HepG2 (cell line): ENCODE measurements around the gene CDK8.

Source experiments
- CTCF ChIP-seq: sonication (generic); formaldehyde crosslinking; IDR thresholded peaks from 2 replicates; pipeline ENCODE4 v1.5.0; 2020; ENCODE audit warnings: mild to moderate bottlenecking, missing genetic modification reagents, moderate library complexity
- E2F1 ChIP-seq: sonication (generic); formaldehyde crosslinking; IDR thresholded peaks from 2 replicates; pipeline ENCODE4 v1.5.0; 2020; ENCODE audit warnings: missing genetic modification reagents
- ELF4 ChIP-seq: sonication (generic); formaldehyde crosslinking; IDR thresholded peaks from 2 replicates; pipeline ENCODE4 v1.5.0; 2020; ENCODE audit warnings: missing genetic modification reagents, mild to moderate bottlenecking, moderate library complexity, borderline replicate concordance
- ELK4 ChIP-seq: sonication (generic); formaldehyde crosslinking; IDR thresholded peaks from 2 replicates; pipeline ENCODE4 v1.9.0; 2021; ENCODE audit warnings: missing genetic modification reagents, borderline replicate concordance
- EP300 ChIP-seq, 3 experiments: sonication (generic) in 1 of 3; formaldehyde crosslinking in 1 of 3; IDR thresholded peaks; 2 replicates each; pipeline versions ENCODE4 v1.5.1 to v1.6.1; 2011 to 2020; ENCODE audit warnings: low read depth in 2 of 3, low read length in 2 of 3, borderline replicate concordance in 1 of 3, improper control_type of control experiment in 1 of 3, mild to moderate bottlenecking in 1 of 3, missing genetic modification reagents in 1 of 3, moderate library complexity in 1 of 3
- JUN ChIP-seq: sonication (generic); formaldehyde crosslinking; IDR thresholded peaks from 2 replicates; pipeline ENCODE4 v1.4.0; 2020; ENCODE audit warnings: mild to moderate bottlenecking, missing genetic modification reagents
- SP2 ChIP-seq: sonication (generic); formaldehyde crosslinking; IDR thresholded peaks from 2 replicates; pipeline ENCODE4 v1.5.1; 2020; ENCODE audit warnings: mild to moderate bottlenecking, missing genetic modification reagents
- THAP9 ChIP-seq: sonication (generic); formaldehyde crosslinking; IDR thresholded peaks from 2 replicates; pipeline ENCODE4; 2020; ENCODE audit warnings: missing genetic modification reagents, mild to moderate bottlenecking, borderline replicate concordance
- ZBTB33 ChIP-seq: sonication (generic); formaldehyde crosslinking; IDR thresholded peaks from 2 replicates; pipeline ENCODE4 v1.4.0; 2020; ENCODE audit warnings: missing genetic modification reagents
- ZBTB43 ChIP-seq: sonication (generic); formaldehyde crosslinking; conservative IDR thresholded peaks from 2 replicates; pipeline ENCODE4 v1.4.0; 2020; ENCODE audit warnings: missing genetic modification reagents
- ZNF766 ChIP-seq: sonication (generic); formaldehyde crosslinking; IDR thresholded peaks from 2 replicates; pipeline ENCODE4 v1.5.0; 2020; ENCODE audit warnings: missing genetic modification reagents, borderline replicate concordance

GRCh38 chr13:26326562-26326961 lies 72.6 kb downstream of the CDK8 start:
- TF ChIP-seq ELK4 (CRISPR knock-in tag), result no peak
- no peak for TF ChIP-seq ELF4 (CRISPR knock-in tag)
- TF ChIP-seq E2F1 (CRISPR knock-in tag), result no peak
- no peak for TF ChIP-seq ZNF766
- TF ChIP-seq ZBTB33 (CRISPR knock-in tag), result no peak
- no peak for TF ChIP-seq SP2
- TF ChIP-seq JUN, result no peak
- no peak for TF ChIP-seq CTCF
- TF ChIP-seq ZBTB43 (CRISPR knock-in tag), result no peak
- TF ChIP-seq THAP9 (CRISPR knock-in tag), result no peak
- TF ChIP-seq EP300 (IDR thresholded peaks at IDR 0.05; ENCODE audit: low read depth in 2 of 2, low read length in 2 of 2), result no peak
- TF ChIP-seq EP300 (CRISPR knock-in tag; IDR thresholded peaks at IDR 0.05; ENCODE audit: borderline replicate concordance), result no peak
